WTC11 (cell line): ENCODE results near the gene BTBD2. TPM values are rescaled to one million over a fixed set of nuclear protein-coding genes. Genes with fewer than 3 reads are reported as not detected.
A peak's percentile ranks its signal among the peaks of the same experiment; 100 is the strongest.

Experiments used
- ATAC-seq: fragments of 200-7000 bp; cut with Tn5 transposase; 2 replicates; pipeline ENCODE4 v1.10.0; 2021; ENCODE audit warnings: mild to moderate bottlenecking, moderate library complexity
- CTCF ChIA-PET: fragments of 300-600 bp; sonication (Branson Sonifier 250); formaldehyde crosslinking; loops from one replicate; lab custom pipeline; 2021; ENCODE audit warnings: antibody characterized with exemption; lab: Charles Lee
- POLR2A ChIA-PET: fragments of 350-600 bp; sonication (Branson Sonifier 250); formaldehyde crosslinking; loops from one replicate; lab custom pipeline; 2021; ENCODE audit warnings: antibody characterized with exemption; lab: Charles Lee
- DNase-seq: peaks from one replicate; pipeline ENCODE4 v3.0.0; 2021; ENCODE audit warnings: low spot score
- H3K27ac Mint-ChIP-seq: 2 replicates; pipeline ENCODE4 v1.8.0; 2021; ENCODE audit warnings: mixed read lengths
- H3K27me3 Mint-ChIP-seq: 2 replicates; pipeline ENCODE4 v1.8.0; 2021; ENCODE audit warnings: low read depth, mild to moderate bottlenecking, moderate library complexity, mixed read lengths
- H3K36me3 Mint-ChIP-seq: 2 replicates; pipeline ENCODE4 v1.8.0; 2021; ENCODE audit warnings: mixed read lengths
- H3K4me1 Mint-ChIP-seq: 2 replicates; pipeline ENCODE4 v1.8.0; 2022; ENCODE audit warnings: mixed read lengths
- H3K4me3 Mint-ChIP-seq: 2 replicates; pipeline ENCODE4 v1.8.0; 2021; ENCODE audit warnings: mild to moderate bottlenecking, moderate library complexity, mixed read lengths
- H3K9me3 Mint-ChIP-seq: 2 replicates; pipeline ENCODE4 v1.8.0; 2021; ENCODE audit warnings: mixed read lengths
- FOXJ3 ChIP-seq: sonication (generic); formaldehyde crosslinking; IDR thresholded peaks from 2 replicates; pipeline ENCODE4 v1.9.0; 2021; ENCODE audit warnings: missing genetic modification reagents, mild to moderate bottlenecking, borderline replicate concordance
- GTF2I ChIP-seq: fragments of 250-450 bp; sonication (Bioruptor Pico); conservative IDR thresholded peaks from 2 replicates; pipeline ENCODE4 v1.4.0; 2021; ENCODE audit warnings: mild to moderate bottlenecking
- KAT7 ChIP-seq: sonication (generic); formaldehyde crosslinking; IDR thresholded peaks from 2 replicates; pipeline ENCODE4 v1.8.1; 2023; ENCODE audit warnings: missing genetic modification reagents, mild to moderate bottlenecking, borderline replicate concordance
- NFATC4 ChIP-seq: fragments of 250-450 bp; sonication (Bioruptor Pico); IDR thresholded peaks from 2 replicates; pipeline ENCODE4 v1.9.0; 2021; ENCODE audit warnings: mild to moderate bottlenecking
- NFE2L1 ChIP-seq: sonication (generic); formaldehyde crosslinking; IDR thresholded peaks from 2 replicates; pipeline ENCODE4 v1.8.1; 2023; ENCODE audit warnings: missing genetic modification reagents
- NR2C2 ChIP-seq: sonication (generic); formaldehyde crosslinking; IDR thresholded peaks from 2 replicates; pipeline ENCODE4 v1.8.0; 2022; ENCODE audit warnings: mild to moderate bottlenecking, missing genetic modification reagents
- OVOL2 ChIP-seq: fragments of 250-450 bp; sonication (Bioruptor Pico); IDR thresholded peaks from 2 replicates; pipeline ENCODE4 v1.9.0; 2021; ENCODE audit warnings: mild to moderate bottlenecking, borderline replicate concordance
- RORB ChIP-seq: fragments of 250-450 bp; sonication (Bioruptor Pico); IDR thresholded peaks from 2 replicates; pipeline ENCODE4 v1.9.0; 2021; ENCODE audit warnings: mild to moderate bottlenecking
- SMAD3 ChIP-seq: sonication (generic); formaldehyde crosslinking; IDR thresholded peaks from 2 replicates; pipeline ENCODE4 v1.8.0; 2022; ENCODE audit warnings: missing genetic modification reagents, mild to moderate bottlenecking, borderline replicate concordance
- TEAD1 ChIP-seq: sonication (generic); formaldehyde crosslinking; IDR thresholded peaks from 2 replicates; pipeline ENCODE4 v1.8.0; 2022; ENCODE audit warnings: mild to moderate bottlenecking, missing genetic modification reagents
- ZNF396 ChIP-seq: fragments of 250-450 bp; sonication (Bioruptor Pico); IDR thresholded peaks from 2 replicates; pipeline ENCODE4 v1.8.0; 2021; ENCODE audit warnings: mild to moderate bottlenecking, moderate library complexity, borderline replicate concordance
- ZNF423 ChIP-seq: fragments of 250-450 bp; sonication (Bioruptor Pico); IDR thresholded peaks from 2 replicates; pipeline ENCODE4 v2.1.2; 2022; ENCODE audit warnings: mild to moderate bottlenecking, moderate library complexity
- total RNA-seq: library from RNA; stranded (reverse); gene quantifications from 3 replicates; pipeline ENCODE4 v1.2.3, GENCODE V29; 2021
- TF ChIP-seq, protein P1 (sequence below): fragments of 250-450 bp; sonication (Bioruptor Pico); IDR thresholded peaks from 2 replicates; pipeline ENCODE4 v1.9.0; 2021; ENCODE audit warnings: mild to moderate bottlenecking
- TF ChIP-seq, protein P2 (sequence below): sonication (generic); formaldehyde crosslinking; IDR thresholded peaks from 2 replicates; pipeline ENCODE4 v1.8.0; 2022; ENCODE audit warnings: mild to moderate bottlenecking, missing genetic modification reagents
- TF ChIP-seq, protein P3 (sequence below): sonication (generic); formaldehyde crosslinking; IDR thresholded peaks from 2 replicates; pipeline ENCODE4 v1.8.0; 2022; ENCODE audit warnings: mild to moderate bottlenecking, missing genetic modification reagents

BTBD2 gene
- total RNA-seq, 1 experiment from 2014 or later = 106 TPM

GRCh38 chr19:2036424-2036823 lies 20.9 kb upstream of the BTBD2 start (continued):
- TF ChIP-seq, protein P1, sequence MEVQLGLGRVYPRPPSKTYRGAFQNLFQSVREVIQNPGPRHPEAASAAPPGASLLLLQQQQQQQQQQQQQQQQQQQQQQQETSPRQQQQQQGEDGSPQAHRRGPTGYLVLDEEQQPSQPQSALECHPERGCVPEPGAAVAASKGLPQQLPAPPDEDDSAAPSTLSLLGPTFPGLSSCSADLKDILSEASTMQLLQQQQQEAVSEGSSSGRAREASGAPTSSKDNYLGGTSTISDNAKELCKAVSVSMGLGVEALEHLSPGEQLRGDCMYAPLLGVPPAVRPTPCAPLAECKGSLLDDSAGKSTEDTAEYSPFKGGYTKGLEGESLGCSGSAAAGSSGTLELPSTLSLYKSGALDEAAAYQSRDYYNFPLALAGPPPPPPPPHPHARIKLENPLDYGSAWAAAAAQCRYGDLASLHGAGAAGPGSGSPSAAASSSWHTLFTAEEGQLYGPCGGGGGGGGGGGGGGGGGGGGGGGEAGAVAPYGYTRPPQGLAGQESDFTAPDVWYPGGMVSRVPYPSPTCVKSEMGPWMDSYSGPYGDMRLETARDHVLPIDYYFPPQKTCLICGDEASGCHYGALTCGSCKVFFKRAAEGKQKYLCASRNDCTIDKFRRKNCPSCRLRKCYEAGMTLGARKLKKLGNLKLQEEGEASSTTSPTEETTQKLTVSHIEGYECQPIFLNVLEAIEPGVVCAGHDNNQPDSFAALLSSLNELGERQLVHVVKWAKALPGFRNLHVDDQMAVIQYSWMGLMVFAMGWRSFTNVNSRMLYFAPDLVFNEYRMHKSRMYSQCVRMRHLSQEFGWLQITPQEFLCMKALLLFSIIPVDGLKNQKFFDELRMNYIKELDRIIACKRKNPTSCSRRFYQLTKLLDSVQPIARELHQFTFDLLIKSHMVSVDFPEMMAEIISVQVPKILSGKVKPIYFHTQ (CRISPR knock-in tag) = no peak

- CTCF ChIA-PET = interaction anchor here (0.5 to 2.2 kb wide), 11 partner anchors 9 to 198 kb away, joined by 3 to 14 read pairs (median 5); partner anchors contain the start of genes MKNK2 and MOB3A
- H3K9me3 Mint-ChIP-seq = 0 out of 2 replicates have a peak, but pooled peaks cover 4% of the 10 kb centered on the region
- H3K27ac Mint-ChIP-seq = peak overlapping the region; percentile 96
- POLR2A ChIA-PET = interaction anchor here (0.8 to 2.4 kb wide), 4 partner anchors 10 to 16 kb away, joined by 3 to 17 read pairs (median 7); no protein-coding TSS in a partner anchor
- 0 out of 2 replicates have a peak, but pooled peaks cover 6% of the 10 kb centered on the region for H3K36me3 Mint-ChIP-seq
- H3K27me3 Mint-ChIP-seq = peaks cover 2% of the 10 kb centered on the region; the same call in 1 of the 2 replicates
- TF ChIP-seq NFATC4 (CRISPR knock-in tag) = no peak
- TF ChIP-seq, protein P2, sequence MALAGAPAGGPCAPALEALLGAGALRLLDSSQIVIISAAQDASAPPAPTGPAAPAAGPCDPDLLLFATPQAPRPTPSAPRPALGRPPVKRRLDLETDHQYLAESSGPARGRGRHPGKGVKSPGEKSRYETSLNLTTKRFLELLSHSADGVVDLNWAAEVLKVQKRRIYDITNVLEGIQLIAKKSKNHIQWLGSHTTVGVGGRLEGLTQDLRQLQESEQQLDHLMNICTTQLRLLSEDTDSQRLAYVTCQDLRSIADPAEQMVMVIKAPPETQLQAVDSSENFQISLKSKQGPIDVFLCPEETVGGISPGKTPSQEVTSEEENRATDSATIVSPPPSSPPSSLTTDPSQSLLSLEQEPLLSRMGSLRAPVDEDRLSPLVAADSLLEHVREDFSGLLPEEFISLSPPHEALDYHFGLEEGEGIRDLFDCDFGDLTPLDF = 0 out of 2 replicates have a peak, but pooled peaks have one; percentile 34
- H3K4me3 Mint-ChIP-seq = peak overlapping the region; percentile 6; the same call in 1 of the 2 replicates
- DNase-seq = peak; percentile 45
- H3K4me1 Mint-ChIP-seq = peaks cover 17% of the 10 kb centered on the region
- no peak; the same call in 1 of the 2 replicates for ATAC-seq
Measured at GRCh38 chr19:2035590-2035991, 20.1 kb upstream of the BTBD2 start.

DNA sequence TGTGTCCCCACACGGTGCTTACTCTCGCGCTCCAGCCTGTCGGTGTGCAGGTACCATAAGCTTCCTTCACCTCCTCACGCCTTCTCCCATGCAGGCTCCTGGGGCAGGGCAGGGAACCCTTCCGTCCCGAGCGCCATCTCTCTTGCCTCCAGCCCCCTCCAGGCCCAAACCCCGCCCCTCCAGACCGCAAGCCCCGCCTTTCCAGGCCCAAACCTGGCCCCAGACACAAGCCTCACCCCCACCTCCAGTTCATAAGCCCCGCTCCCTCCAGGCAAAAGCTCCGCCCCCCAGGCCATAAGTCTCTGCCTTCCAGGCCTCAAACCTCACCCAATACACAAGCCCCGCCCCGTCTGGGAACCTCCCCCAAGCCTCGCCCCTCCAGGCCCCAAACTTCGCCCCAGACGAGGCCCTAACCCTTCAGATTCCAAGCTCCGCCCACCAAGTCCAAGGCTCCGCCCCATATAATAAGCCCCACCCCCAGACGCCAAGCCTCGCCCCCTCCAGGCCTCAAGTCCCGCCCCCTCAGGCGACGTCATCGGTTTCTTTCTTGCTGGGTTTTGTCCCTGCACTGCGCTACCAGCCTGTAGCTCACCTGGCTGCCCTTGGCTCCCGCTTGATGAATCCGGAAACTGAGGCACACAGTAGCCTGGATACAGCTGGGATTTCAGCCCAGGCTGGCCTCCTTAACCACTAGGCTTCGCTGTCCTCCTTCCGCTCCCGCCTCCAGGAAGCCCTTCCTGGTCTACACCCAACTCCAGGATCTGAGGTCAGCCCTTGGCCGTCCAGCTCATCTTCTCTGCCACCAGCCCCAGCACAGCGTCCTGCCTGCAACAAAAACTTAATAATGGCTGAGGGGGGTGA lies 19.4 kb upstream of the BTBD2 start:
- peak; percentile 99 for DNase-seq
- CTCF ChIA-PET = interaction anchor here (0.6 to 2.2 kb wide), 16 partner anchors 9 to 602 kb away, joined by 3 to 14 read pairs (median 4); partner anchors contain the start of genes MKNK2 and MOB3A
- ATAC-seq = peak; percentile 91
- H3K27me3 Mint-ChIP-seq = peaks cover 2% of the 10 kb centered on the region; the same call in 1 of the 2 replicates
- H3K27ac Mint-ChIP-seq = peak overlapping the region; percentile 96
- peaks cover 17% of the 10 kb centered on the region for H3K4me1 Mint-ChIP-seq
- TF ChIP-seq RORB (no peak), TEAD1 (CRISPR knock-in tag) (no peak), SMAD3 (CRISPR knock-in tag) (no peak), FOXJ3 (CRISPR knock-in tag) (no peak), GTF2I (no peak), OVOL2 (no peak), KAT7 (CRISPR knock-in tag) (no peak), ZNF423 (CRISPR knock-in tag) (no peak), NR2C2 (CRISPR knock-in tag) (no peak), NFE2L1 (CRISPR knock-in tag) (no peak), ZNF396 (CRISPR knock-in tag) (no peak)
- TF ChIP-seq, protein P3, sequence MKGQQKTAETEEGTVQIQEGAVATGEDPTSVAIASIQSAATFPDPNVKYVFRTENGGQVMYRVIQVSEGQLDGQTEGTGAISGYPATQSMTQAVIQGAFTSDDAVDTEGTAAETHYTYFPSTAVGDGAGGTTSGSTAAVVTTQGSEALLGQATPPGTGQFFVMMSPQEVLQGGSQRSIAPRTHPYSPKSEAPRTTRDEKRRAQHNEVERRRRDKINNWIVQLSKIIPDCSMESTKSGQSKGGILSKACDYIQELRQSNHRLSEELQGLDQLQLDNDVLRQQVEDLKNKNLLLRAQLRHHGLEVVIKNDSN (CRISPR knock-in tag) = no peak
- TF ChIP-seq, protein P2 = no peak
- H3K36me3 Mint-ChIP-seq = 0 out of 2 replicates have a peak, but pooled peaks cover 6% of the 10 kb centered on the region
- H3K9me3 Mint-ChIP-seq = 0 out of 2 replicates have a peak, but pooled peaks cover 4% of the 10 kb centered on the region
- POLR2A ChIA-PET = interaction anchor here (0.8 to 2.4 kb wide), 5 partner anchors 9 to 61 kb away, joined by 3 to 17 read pairs (median 3); partner anchors contain the start of gene MOB3A
- H3K4me3 Mint-ChIP-seq = peak overlapping the region; percentile 54
